HG02885 (cell line): ENCODE results near the gene DUSP14.
A peak's percentile ranks its signal among the peaks of the same experiment; 100 is the strongest.
"Not testable (repeated sequence)": the region's sequence is repeated elsewhere in the genome, so short reads cannot be mapped to it uniquely, and the experiment has no call there.

ENCODE experiments used
- ATAC-seq: cut with Tn5 transposase; IDR thresholded peaks from one replicate; pipeline ENCODE4 v1.9.1; 2021; ENCODE audit warnings: mild to moderate bottlenecking; ENCODE audit not compliant: unreplicated experiment, poor library complexity

DUSP14 gene

DNA sequence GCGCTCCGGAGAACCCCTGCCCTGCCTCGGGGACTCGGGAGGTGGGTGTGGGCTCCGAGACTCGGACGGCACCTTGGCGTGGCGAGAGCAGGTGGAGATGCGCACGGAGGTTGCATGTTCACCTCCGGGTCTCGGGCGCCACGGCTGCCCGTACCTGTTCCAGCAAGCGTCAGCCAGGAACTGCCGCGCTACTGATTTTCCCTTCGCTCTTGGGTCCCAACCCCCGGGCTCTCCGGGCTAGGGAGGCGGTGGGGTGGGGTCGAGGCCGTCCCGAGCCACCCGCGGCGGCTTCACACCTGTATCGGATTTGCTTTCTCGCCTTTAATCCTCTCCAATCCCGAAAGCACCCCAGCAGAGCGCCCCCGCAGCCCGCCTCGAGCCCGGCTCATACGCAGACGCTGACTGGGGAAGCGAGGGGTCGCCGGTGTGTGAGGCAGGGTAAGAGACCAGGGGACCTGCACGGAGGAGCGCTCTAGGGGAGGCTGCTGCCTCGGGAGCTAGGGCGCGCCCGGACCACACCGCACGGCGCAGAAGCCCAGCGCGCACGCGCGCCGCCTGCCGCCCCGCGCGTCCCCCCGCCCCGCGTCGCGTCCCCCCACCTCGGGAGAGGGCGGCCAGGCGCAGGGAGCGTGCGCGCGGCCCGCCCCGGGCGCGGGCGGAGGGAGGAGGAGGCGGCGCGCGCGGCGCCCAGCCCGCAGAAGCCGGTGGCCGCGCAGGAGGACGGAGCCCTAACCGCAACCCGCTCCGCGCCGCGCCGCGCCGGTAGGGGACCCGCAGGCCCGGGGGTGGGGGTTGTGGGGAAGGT lies at the start of gene DUSP14:
TSS of gene DUSP14 (plus strand) at position 695 of the 805 bp plus-strand sequence. CDS start 22,382 bp downstream, outside the sequence.
- peak; percentile 75 for ATAC-seq

- ATAC-seq, result no peak
Measured at GRCh38 chr17:37440424-37440823, 49.3 kb upstream of the DUSP14 start.

DNA sequence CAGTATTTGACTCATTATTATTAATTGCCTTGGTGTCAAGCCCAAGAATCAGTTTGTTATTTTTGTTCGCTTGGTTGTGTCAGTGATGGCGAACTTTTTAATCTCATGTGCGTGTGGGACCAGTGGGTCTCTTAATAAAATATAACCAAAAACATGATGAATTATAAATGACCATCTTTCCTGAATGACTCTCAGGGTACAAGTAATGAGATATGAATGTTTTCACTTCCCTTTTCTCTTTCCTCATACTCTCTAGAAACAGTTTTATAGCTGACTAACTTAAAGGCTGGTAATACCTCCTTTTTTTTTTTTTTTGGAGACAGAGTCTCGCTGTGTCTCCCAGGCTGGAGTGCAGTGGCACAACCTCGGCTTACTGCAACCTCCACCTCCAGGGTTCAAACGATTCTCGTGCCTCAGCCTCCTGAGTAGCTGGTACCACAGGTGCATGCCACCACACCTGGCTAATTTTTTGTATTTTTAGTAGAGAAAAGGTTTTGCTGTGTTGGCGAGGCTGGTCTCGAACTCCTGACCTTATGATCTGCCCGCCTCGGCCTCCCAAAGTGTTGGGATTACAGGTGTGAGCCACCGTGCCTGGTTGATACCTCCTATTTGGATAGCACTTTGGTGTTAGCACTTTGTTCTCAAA lies 48.2 kb upstream of the DUSP14 start:
- not testable (repeated sequence) for ATAC-seq

- ATAC-seq, result no peak
Measured at GRCh38 chr17:37446027-37446426, 43.7 kb upstream of the DUSP14 start.

GRCh38 chr17:37447641-37448040 lies 42.0 kb upstream of the DUSP14 start:
- ATAC-seq, result no peak

DNA sequence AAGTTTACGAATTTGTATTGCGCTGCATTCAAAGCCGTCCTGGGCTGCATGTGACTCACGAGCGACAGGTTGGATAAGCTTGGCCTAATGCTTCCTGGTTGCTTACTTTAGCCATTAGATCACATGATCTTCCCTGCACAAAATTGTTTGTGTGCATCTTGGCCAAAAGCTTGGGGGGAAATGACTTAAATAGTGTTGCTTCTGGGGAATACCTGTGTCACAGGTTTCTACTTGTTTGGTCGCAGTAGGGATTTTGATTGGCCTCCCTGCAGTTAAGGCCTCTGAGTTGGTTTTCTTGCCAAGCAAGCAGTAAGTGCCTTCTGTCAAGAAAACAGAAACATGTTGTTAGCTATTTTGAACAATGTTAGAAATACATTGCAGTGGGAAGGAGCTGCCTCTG lies 39.6 kb upstream of the DUSP14 start:
- ATAC-seq, result no peak

DNA sequence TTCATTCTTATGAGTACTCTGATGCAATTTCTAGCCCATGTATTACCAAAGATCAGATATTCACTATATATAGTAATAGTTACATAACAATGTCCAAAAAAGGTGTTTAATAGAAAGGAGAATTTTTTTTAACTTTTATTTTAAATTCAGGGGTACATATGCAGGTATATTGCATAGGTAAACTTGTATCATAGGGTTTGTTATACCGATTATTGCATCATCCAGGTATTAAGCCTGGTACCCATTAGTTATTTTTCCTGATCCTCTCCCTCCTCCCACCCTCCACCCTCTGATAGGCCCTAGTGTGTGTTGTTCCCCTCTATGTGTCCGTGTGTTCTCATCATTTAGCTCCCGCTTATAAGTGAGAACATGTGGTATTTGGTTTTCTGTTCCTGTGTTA lies 31.9 kb upstream of the DUSP14 start:
- not testable (repeated sequence) for ATAC-seq

GRCh38 chr17:37458805-37459204 lies 30.9 kb upstream of the DUSP14 start:
- ATAC-seq, result no peak

DNA sequence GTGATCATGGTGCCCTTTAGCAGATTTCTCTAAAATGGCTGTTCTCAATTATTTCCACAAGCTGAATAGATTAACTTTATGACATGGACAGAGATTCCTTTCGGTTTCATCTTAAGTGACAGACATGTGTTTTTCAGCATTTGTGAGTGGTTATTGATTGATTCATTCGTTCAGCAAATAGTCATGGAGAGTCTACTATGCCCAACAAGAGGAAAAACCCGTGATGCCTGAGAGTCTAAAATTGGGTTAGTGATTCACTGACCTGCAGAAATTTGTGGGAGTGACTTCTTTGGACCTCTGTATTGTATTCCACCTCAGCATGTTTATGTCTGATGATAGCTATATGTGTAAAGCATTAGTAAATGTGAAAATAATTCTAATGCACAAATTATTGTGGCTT lies 28.0 kb upstream of the DUSP14 start:
- no peak for ATAC-seq

GRCh38 chr17:37462492-37462891 lies 27.2 kb upstream of the DUSP14 start:
- no peak for ATAC-seq

DNA sequence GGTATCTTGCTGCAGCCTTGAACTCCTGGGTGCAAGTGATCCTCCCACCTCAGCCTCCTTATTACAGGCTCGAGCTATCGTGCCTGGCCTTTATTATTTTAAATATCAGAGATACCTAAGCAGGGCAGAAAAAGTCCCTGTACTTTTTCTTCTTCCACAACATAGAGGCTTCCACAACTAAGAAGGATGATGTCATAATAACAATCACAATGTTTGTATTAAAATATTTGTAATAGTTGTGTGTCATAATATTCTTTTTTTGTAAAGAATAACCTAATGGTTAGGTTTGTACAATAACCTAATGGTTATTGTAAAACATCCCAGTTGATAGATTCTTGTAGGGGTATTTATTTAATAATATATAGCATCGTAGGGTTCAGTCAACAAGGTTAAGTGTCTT lies 26.7 kb upstream of the DUSP14 start:
- ATAC-seq, result no peak

DNA sequence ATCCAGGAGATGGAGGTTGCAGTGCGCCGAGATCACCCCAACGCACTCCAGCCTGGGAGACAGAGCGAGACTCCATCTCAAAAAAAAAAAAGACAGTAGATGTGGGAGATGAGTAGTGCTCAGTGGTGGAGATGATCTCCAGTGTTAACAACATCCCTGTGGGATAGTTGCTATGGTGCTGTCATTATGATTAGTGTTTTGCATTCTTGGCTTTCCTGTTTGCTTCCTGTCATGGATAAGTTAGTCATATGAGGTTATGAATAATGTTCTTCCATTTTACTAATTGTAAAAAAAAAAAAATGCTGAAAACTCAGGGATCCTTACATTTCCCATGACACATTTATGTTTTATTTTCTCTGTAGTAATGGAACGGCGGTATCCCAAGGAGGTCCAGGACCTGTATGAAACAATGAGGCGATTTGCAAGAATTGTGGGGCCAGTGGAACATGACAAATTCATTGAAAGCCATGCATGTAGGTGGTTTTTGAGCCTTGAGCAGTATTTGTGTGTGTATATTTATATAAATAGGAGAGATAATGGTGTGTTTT lies 24.5 kb upstream of the DUSP14 start:
- ATAC-seq, result no peak

DNA sequence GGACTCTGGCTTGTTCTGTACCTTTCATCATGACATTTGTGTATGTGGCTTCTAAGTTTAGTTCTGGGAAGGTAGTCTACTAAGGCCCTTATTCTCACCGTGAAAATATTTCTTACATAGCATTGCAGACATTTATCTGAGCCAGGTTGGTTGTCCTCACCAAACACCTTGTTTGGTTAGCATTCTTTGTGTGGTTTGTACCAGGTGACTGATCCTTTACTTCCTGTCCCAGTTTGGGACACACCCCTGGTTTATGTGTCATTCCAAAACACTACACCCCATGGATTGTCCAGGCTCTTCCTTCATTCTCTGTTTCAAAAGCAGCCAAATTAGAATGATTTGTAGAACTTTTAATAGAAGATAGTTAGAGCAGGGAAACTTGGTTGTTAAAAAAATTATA lies 23.2 kb upstream of the DUSP14 start:
- no peak for ATAC-seq

- ATAC-seq, result no peak
Measured at GRCh38 chr17:37470181-37470580, 19.5 kb upstream of the DUSP14 start.

DNA sequence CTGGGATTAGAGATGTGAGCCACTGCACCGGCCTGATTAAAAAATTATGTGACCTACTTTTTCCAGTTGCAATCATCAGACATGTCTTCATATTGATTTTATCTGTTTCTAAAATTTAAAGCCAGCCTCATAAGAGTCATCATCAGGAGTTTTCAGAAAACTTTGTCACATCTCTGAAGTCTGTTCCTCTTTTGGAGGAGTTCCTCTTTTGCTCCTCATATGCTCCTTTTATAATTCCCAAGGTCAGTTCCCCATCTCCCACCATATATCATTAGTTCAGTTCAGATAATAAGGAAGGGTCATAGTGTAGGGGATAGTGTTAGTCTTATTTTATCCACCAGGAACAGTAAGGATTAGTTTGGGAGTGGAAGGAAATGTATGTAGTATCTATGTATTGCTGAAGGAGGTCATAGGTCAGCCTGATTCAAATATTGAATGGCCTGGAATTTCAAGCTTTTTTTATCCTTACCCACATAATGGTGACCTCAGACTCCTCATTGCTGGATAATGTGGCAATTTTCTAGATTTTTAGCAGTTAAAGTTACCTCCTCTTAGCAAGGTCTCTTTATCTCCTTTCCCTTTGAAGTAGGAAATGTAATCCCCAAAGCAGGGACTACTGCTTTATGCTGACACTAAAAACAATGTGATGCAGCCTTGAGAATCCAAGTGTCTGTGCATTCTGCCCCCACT lies 13.8 kb upstream of the DUSP14 start:
- ATAC-seq, result no peak

DNA sequence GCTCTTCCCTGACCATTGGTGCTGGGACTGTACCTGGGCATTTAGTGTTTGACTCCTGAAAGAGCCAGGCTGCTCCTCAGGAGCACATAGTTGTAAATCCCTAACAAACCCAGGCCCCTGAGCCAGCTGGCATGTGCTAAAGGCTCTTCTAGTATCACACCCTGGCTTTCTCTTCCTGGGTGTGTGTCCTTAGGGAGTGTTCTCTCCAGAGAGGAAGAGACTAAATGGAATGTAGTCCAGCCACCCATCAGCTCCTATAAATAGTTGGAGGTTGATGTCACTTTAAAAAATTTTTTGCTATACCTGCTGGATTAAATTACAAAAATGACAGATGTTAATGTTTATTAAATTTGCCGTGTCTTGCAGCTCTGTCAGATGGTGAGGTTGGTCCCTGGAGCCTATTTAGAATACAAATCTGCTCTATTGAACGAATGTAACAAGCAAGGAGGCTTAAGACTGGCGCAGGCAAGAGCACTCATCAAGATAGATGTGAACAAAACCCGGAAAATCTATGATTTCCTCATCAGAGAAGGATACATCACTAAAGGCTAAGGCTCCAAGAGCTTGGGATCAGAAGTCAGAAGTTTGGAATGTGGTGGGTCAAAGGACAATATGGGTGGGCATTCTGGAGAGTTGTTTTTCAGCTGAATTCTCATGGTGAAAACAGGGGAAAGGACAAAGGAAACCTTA lies 13.1 kb upstream of the DUSP14 start:
- no peak for ATAC-seq

GRCh38 chr17:37478187-37478586 lies 11.5 kb upstream of the DUSP14 start:
- no peak for ATAC-seq

DNA sequence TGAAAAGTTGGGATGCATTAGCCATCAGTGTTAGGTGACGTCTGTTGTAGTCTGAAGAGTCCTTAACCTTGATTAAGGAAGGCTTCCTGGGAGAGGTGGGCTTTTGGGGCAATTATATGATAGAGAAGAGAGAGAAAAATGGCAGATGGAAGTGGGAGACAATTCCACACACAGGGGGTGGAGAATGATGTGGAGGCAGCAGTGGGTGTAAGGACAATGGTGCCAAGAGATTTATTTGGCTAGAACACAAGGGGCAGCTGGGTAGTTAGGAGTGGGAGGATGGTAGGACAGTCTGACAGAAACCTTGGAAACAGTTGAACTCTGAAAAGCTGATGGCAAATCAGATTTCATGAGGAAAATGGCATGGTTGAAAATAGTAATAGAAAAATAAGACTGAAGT lies 10.7 kb upstream of the DUSP14 start:
- ATAC-seq, result no peak

DNA sequence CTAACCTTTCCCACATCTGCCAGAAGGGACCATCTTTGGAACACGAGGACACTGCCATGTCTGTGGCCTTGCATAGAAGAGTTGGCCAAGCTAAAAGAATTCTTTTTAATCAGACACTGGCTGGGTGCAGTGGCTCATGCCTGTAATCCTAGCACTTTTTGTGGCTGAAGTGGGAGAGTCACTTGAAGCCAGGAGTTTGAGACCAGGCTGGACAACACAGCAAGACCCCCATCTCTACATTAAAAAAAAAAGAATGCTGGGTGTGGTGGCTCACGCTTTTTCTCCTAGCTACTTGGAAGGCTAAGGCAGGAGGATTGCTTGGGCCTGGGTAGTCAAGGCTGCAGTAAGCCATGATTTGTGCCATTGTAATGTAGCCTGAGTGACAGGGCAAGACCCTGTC lies 9.3 kb upstream of the DUSP14 start:
- no peak for ATAC-seq

GRCh38 chr17:37481001-37481665 lies 8.6 kb upstream of the DUSP14 start:
- ATAC-seq, result no peak
